H1 (cell line): ENCODE results near the gene KCNH1.

Experiments used
- CBX5 ChIP-seq: fragments of 300-800, 300-1000 bp; sonication (generic); IDR thresholded peaks from 2 replicates; pipeline ENCODE4 v1.7.1; 2016; ENCODE audit warnings: antibody characterized with exemption, low read length, low read depth
- CREB1 ChIP-seq: IDR thresholded peaks from 2 replicates; pipeline ENCODE4 v1.6.1; 2012; ENCODE audit warnings: inconsistent platforms
- GABPA ChIP-seq: IDR thresholded peaks from 2 replicates; pipeline ENCODE4 v1.6.1; 2011; ENCODE audit warnings: mild to moderate bottlenecking, low read length, moderate library complexity, borderline replicate concordance; ENCODE audit not compliant: insufficient read depth
- POLR2AphosphoS5 ChIP-seq: IDR thresholded peaks from 2 replicates; pipeline ENCODE4 v1.6.1; 2011; ENCODE audit warnings: low read depth, low read length
- TF ChIP-seq, protein P1 (sequence below), 3 experiments: IDR thresholded peaks; 1 replicate in 2 of 3; 2 replicates in 1 of 3; pipeline versions ENCODE4 v1.5.1 to v1.6.1; 2011; ENCODE audit warnings: low read length in 3 of 3, mild to moderate bottlenecking in 3 of 3, inconsistent platforms in 2 of 3, low read depth in 1 of 3, moderate library complexity in 1 of 3; ENCODE audit not compliant: insufficient read depth in 1 of 3; ENCODE audit errors: control extremely low read depth in 1 of 3

GRCh38 chr1:210900079-210900478, 233.9 kb downstream of the KCNH1 start:
- TF ChIP-seq, protein P1, sequence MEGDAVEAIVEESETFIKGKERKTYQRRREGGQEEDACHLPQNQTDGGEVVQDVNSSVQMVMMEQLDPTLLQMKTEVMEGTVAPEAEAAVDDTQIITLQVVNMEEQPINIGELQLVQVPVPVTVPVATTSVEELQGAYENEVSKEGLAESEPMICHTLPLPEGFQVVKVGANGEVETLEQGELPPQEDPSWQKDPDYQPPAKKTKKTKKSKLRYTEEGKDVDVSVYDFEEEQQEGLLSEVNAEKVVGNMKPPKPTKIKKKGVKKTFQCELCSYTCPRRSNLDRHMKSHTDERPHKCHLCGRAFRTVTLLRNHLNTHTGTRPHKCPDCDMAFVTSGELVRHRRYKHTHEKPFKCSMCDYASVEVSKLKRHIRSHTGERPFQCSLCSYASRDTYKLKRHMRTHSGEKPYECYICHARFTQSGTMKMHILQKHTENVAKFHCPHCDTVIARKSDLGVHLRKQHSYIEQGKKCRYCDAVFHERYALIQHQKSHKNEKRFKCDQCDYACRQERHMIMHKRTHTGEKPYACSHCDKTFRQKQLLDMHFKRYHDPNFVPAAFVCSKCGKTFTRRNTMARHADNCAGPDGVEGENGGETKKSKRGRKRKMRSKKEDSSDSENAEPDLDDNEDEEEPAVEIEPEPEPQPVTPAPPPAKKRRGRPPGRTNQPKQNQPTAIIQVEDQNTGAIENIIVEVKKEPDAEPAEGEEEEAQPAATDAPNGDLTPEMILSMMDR (IDR thresholded peaks at IDR 0.05; ENCODE audit: control extremely low read depth in 1 of 3, insufficient read depth in 1 of 3, low read depth in 1 of 3, low read length in 3 of 3), result no peak
- TF ChIP-seq CBX5 (no peak), GABPA (no peak), POLR2AphosphoS5 (no peak), CREB1 (no peak)
